GM12864 (cell line): ENCODE data around the gene OSBPL10.

Source experiments
- DNase-seq: peaks from one replicate; pipeline ENCODE4 v3.0.0-alpha.2; 2011; ENCODE audit warnings: low read depth
- H3K4me3 ChIP-seq: 2 replicates; pipeline ENCODE4 v1.5.1; 2011; ENCODE audit warnings: mild to moderate bottlenecking, low read depth, low read length, control low read depth
- TF ChIP-seq, protein P1 (sequence below): IDR thresholded peaks from 2 replicates; pipeline ENCODE4 v1.5.1; 2011; ENCODE audit warnings: low read depth, mild to moderate bottlenecking, moderate library complexity, low read length, control low read depth, inconsistent platforms; ENCODE audit errors: missing control alignments

OSBPL10 gene

GRCh38 chr3:31937225-31937624, 43.8 kb downstream of the OSBPL10 start:
- TF ChIP-seq, protein P1, sequence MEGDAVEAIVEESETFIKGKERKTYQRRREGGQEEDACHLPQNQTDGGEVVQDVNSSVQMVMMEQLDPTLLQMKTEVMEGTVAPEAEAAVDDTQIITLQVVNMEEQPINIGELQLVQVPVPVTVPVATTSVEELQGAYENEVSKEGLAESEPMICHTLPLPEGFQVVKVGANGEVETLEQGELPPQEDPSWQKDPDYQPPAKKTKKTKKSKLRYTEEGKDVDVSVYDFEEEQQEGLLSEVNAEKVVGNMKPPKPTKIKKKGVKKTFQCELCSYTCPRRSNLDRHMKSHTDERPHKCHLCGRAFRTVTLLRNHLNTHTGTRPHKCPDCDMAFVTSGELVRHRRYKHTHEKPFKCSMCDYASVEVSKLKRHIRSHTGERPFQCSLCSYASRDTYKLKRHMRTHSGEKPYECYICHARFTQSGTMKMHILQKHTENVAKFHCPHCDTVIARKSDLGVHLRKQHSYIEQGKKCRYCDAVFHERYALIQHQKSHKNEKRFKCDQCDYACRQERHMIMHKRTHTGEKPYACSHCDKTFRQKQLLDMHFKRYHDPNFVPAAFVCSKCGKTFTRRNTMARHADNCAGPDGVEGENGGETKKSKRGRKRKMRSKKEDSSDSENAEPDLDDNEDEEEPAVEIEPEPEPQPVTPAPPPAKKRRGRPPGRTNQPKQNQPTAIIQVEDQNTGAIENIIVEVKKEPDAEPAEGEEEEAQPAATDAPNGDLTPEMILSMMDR, result peak; percentile 4
- no peak for DNase-seq

DNA sequence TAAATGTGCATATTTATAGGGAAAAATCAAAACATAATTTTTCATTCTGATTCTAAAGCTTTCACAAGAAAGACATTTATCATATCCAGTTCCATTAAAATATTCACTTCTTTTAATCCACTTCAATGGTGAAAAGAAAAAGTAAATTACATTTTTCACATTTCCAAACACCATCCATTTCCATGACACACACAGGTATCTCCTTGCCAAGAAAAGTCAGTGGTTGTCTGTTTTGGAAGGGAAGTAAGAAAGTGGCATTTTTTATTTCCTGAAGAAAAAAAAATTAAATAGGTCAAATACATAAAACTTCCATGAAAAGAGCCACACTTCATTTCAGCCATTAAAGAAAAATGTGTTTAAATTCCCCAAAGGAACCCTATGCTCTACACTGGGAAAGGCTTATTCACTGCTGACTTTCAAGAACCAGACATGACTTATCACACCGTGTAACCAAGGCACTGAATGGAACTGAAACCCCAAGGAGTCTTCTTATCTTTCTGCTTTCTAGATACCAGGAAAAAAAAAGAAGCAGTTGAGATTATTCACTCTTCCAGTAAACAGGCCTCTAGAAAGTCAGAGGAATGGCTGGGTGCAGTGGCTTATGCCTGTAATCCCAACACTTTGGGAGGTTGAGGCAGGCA, 44.5 kb downstream of the OSBPL10 start:
- TF ChIP-seq, protein P1, result no peak

More at GRCh38 chr3:31937225-31937624, 43.8 kb downstream of the OSBPL10 start:
- no peak overlapping the region for H3K4me3 ChIP-seq

GRCh38 chr3:31934866-31935265, 46.2 kb downstream of the OSBPL10 start:
- no peak for DNase-seq
- no peak overlapping the region for H3K4me3 ChIP-seq
- TF ChIP-seq, protein P1, result no peak

More for the DNA sequence above, 44.5 kb downstream of the OSBPL10 start:
- no peak overlapping the region for H3K4me3 ChIP-seq
- DNase-seq, result no peak

GRCh38 chr3:31934018-31934417, 47.0 kb downstream of the OSBPL10 start:
- DNase-seq, result no peak
- TF ChIP-seq, protein P1, result no peak
- no peak overlapping the region for H3K4me3 ChIP-seq

DNA sequence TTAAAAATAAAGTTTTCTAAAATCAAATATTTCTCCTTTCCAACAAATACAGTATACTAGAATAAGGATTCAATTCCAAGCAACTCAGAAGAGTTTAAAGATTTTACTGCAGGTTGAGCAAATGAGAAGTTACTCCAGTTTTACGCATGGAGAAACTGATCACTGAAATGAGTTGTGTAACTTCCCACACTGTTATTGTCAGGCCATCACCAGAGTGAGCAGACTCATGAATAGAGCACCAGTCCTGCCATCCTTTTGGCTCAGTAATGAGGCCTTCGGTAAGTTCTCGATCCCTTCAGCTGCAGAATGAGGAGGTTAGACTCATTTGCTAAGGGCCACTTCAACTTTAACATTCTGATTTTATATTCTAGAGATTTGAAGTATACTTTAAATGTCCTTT, 48.1 kb downstream of the OSBPL10 start:
- no peak overlapping the region for H3K4me3 ChIP-seq
- no peak for DNase-seq
- TF ChIP-seq, protein P1, result no peak

DNA sequence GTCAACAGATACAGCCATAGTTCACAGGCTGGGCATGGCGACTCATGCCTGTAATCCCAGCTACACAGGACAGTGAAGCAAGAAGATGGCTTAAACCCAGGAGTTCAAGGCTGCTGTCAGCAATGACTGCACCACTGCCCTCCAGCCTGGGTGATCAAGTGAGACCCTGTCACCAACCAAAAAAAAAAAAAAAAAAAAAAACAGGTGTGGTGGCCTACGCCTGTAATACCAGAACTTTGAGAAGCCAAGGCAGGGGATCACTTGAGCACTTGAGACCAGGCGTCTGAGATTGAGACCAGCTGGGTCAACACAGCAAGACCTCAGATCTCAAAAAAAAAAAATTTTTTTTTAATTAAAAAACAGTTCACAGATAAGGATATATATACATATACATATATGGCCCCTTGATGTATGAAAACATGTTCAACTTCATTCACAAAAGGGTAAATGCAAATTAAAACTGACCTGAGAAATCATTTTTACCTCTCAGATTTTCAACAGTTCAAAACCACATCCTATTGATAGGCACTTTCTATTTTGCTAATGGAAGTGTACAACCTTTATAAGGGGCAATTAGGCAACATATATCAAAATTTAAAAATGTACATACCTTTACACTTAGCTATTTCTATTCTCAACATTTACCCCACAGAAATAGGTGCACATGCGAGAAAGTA, 51.1 kb downstream of the OSBPL10 start:
- TF ChIP-seq, protein P1, result no peak
- no peak for DNase-seq
- no peak overlapping the region for H3K4me3 ChIP-seq
